SK-N-SH (cell line): ENCODE data around the gene CAP2.

Experiments
- CHD2 ChIP-seq: fragments of 150-350 bp; IDR thresholded peaks from 2 replicates; pipeline ENCODE4 v1.6.1; 2018; ENCODE audit warnings: low read length; ENCODE audit not compliant: partially characterized antibody
- EP300 ChIP-seq, 2 experiments: IDR thresholded peaks; 2 replicates each; pipeline versions ENCODE4 v1.4.0 to v1.6.1; 2012; ENCODE audit warnings: borderline replicate concordance in 1 of 2, low read depth in 1 of 2, low read length in 1 of 2
- EZH2phosphoT487 ChIP-seq: fragments of 200-600 bp; sonication (generic); IDR thresholded peaks from 2 replicates; pipeline ENCODE4 v1.6.1; 2017; ENCODE audit warnings: low read depth, mixed run types, mild to moderate bottlenecking, antibody characterized with exemption, moderate library complexity, borderline replicate concordance
- FOXJ3 ChIP-seq: sonication (generic); formaldehyde crosslinking; IDR thresholded peaks from 2 replicates; pipeline ENCODE4 v1.5.1; 2020; ENCODE audit warnings: mild to moderate bottlenecking, missing genetic modification reagents
- POLR2AphosphoS5 ChIP-seq: IDR thresholded peaks from 2 replicates; pipeline ENCODE4 v1.6.1; 2012; ENCODE audit warnings: low read depth, low read length
- RCOR1 ChIP-seq: fragments of 150-350 bp; IDR thresholded peaks from 2 replicates; pipeline ENCODE4 v1.6.1; 2017; ENCODE audit warnings: antibody characterized with exemption, low read length
- YY1 ChIP-seq: IDR thresholded peaks from 2 replicates; pipeline ENCODE4 v1.4.0; 2012; ENCODE audit warnings: low read depth, mild to moderate bottlenecking
- TF ChIP-seq, protein P1 (sequence below): fragments of 200-600 bp; sonication (generic); IDR thresholded peaks from 2 replicates; pipeline ENCODE4 v1.6.1; 2017; ENCODE audit warnings: antibody characterized with exemption, mild to moderate bottlenecking, moderate library complexity

DNA sequence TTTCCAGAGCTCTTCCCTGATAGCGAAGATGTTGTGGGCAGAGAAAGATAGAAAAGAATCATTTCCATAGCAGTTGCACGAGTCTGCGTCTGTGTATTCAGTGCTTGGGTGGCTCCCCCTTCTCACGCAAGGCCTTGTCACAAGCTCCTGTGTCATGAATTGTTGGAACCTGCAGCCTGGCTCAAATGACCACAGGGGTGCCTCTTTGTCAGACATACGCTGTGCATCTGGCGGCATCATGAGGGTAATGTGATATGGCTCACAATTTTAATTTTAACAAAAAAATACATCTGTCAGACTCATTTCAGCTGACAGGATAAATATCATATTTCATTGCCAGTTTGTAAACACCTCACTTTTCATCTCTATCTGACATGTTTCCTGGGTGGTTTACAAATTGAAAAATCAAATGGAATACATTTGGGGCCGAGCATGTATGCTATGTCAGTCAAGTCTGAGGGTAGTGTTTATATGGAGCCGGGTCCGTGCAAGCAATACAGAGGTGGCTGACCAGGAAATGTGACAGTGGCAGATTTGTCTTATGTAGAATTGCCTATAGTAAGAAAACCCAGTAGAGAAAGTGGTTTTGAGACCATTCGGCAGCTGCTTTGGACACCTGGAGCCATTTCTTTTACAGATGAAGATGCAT is 90.9 kb downstream of the CAP2 start:
- TF ChIP-seq EP300 (IDR thresholded peaks at IDR 0.05; ENCODE audit: borderline replicate concordance in 1 of 2, low read depth in 1 of 2, low read length in 1 of 2) (no peak), FOXJ3 (CRISPR knock-in tag) (no peak), CHD2 (no peak), RCOR1 (no peak), EZH2phosphoT487 (no peak), YY1 (no peak), POLR2AphosphoS5 (no peak)
- TF ChIP-seq, protein P1, sequence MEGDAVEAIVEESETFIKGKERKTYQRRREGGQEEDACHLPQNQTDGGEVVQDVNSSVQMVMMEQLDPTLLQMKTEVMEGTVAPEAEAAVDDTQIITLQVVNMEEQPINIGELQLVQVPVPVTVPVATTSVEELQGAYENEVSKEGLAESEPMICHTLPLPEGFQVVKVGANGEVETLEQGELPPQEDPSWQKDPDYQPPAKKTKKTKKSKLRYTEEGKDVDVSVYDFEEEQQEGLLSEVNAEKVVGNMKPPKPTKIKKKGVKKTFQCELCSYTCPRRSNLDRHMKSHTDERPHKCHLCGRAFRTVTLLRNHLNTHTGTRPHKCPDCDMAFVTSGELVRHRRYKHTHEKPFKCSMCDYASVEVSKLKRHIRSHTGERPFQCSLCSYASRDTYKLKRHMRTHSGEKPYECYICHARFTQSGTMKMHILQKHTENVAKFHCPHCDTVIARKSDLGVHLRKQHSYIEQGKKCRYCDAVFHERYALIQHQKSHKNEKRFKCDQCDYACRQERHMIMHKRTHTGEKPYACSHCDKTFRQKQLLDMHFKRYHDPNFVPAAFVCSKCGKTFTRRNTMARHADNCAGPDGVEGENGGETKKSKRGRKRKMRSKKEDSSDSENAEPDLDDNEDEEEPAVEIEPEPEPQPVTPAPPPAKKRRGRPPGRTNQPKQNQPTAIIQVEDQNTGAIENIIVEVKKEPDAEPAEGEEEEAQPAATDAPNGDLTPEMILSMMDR: no peak
